T1000 (cell line): Measurements from ENCODE around the gene ZNF383.
"Not testable (repeated sequence)": the region's sequence is repeated elsewhere in the genome, so short reads cannot be mapped to it uniquely, and the experiment has no call there.

Experiments used
- DNase-seq: peaks from one replicate; lab custom pipeline; 2025; ENCODE audit warnings: mixed read lengths; lab: John Stamatoyannopoulos, UW

Gene ZNF383

DNA sequence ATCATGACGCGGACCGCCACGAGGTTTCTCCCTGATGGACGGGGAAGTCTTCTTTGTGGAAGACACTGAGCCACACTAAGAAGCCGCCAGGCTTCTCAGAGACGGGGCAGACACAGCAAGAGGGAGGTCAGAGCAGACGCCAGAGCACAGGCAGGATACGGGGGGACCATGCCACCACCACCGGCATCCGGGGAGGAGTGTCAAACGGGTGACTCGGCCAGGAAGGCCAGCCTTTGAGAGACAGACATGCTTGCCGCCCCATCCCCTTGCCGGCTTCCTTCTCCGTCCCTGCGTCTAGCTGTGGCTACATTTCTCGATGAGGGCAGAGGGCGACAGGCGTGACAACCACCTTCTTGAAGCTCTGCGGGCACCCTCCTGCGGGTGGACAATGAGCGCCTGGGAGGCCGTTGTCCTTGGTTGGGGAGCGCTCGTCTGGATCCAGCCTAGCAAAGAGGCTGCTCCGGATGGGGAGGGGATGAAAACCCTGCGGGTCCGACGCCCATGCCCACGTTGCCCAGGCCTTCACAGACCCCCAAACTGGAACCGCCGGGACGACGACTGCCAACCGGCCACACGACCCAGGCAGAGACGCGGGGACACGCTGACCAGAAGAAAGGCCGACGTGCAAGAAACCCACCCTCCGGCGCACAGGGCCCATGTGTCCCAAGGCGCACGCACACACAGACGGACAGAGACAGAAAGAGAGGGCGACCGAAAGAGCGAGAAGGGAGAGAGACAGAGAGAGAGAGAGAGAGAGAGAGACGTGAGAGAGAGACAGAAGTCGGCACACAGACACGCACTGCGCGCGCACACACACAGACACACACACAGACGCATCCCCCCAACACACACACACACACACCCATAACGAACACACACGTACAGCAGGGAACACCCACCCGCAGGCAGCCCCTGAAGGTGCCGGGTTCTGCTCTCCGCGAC lies 75.3 kb downstream of the ZNF383 start:
- DNase-seq = not testable (repeated sequence)

DNA sequence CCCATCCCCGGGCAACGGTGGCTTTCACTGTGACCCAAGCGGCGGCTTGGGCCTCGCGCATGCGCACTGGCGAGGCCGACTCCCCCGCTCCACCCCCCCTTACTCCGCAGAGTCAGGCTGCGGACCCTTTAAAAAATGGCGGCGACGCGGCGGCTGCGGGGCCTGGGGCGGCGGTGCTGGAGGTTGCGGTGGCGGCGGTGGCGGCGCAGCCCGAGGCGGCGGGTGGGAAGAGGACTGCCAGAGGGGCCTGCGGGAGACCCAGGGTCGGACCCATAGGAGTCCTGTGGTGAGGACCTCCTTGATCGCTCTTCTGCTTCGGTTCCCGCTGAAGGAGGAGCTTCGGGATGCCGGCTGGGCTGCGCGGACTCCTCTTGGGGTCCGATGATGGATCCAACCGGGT lies 76.2 kb downstream of the ZNF383 start:
- not testable (repeated sequence) for DNase-seq
